ENCODE measurements around the gene COPS4.
"Not testable (repeated sequence)": the region's sequence is repeated elsewhere in the genome, so short reads cannot be mapped to it uniquely, and the experiment has no call there.

DNA sequence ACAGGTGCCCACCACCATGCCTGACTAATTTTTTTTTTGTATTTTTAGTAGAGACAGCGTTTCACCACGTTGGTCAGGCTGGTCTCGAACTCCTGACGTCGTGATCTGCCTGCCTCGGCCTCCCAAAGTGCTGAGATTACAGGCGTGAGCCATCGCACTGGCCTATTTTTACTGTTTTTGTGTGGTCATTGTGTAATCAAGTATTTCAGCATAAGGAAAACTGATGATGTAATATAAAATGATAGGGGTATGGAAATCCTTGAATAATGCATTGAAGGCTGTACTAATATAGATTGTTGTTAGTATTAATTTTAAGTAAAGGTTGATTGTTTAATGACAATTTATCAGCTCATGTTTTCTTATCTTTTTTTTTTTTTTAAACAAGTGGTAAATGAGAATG, 13.8 kb downstream of the COPS4 start:
- TF ChIP-seq CTCF, POLR2A (IDR thresholded peaks at IDR 0.05): not testable (repeated sequence)
